ENCODE data around the gene ARHGAP24. TPM values are rescaled to one million over a fixed set of nuclear protein-coding genes. Genes with fewer than 3 reads are reported as not detected.

ARHGAP24 gene
- total RNA-seq, 1 donor from 2014 or later = 15.0 TPM

- Mint-ChIP-seq H3K36me3 (no peaks in the 10 kb centered on the region), H3K27ac (no peak overlapping the region), H3K4me1 (peaks cover 15% of the 10 kb centered on the region), H3K4me3 (no peak overlapping the region), H3K9me3 (no peaks in the 10 kb centered on the region), H3K27me3 (ENCODE audit: low read depth) (no peaks in the 10 kb centered on the region)
- no peak for DNase-seq (ENCODE audit: low spot score in 2 of 2, unreplicated experiment in 2 of 2)
- no peak for TF ChIP-seq CTCF (IDR thresholded peaks at IDR 0.05; ENCODE audit: unreplicated experiment)
These were observed 398.6 kb downstream of the ARHGAP24 start for GRCh38 chr4:85873566-85873965.

- no peaks in the 10 kb centered on the region for H3K36me3 Mint-ChIP-seq
- no peaks in the 10 kb centered on the region for H3K4me1 Mint-ChIP-seq
These were observed 404.6 kb downstream of the ARHGAP24 start for GRCh38 chr4:85879518-85879917.

GRCh38 chr4:85883180-85883579 is 408.2 kb downstream of the ARHGAP24 start:
- Mint-ChIP-seq H3K9me3 (no peaks in the 10 kb centered on the region), H3K4me3 (no peak overlapping the region), H3K27me3 (ENCODE audit: low read depth) (no peaks in the 10 kb centered on the region), H3K4me1 (no peaks in the 10 kb centered on the region), H3K27ac (no peak overlapping the region), H3K36me3 (no peaks in the 10 kb centered on the region)
- DNase-seq (ENCODE audit: low spot score in 2 of 2, unreplicated experiment in 2 of 2) = no peak
- no peak for TF ChIP-seq CTCF (IDR thresholded peaks at IDR 0.05; ENCODE audit: unreplicated experiment)

More at GRCh38 chr4:85879518-85879917, 404.6 kb downstream of the ARHGAP24 start:
- DNase-seq (ENCODE audit: low spot score in 2 of 2, unreplicated experiment in 2 of 2) = no peak
- Mint-ChIP-seq H3K9me3 (no peaks in the 10 kb centered on the region), H3K4me3 (no peak overlapping the region), H3K27me3 (ENCODE audit: low read depth) (no peaks in the 10 kb centered on the region), H3K27ac (no peak overlapping the region)
- TF ChIP-seq CTCF (IDR thresholded peaks at IDR 0.05; ENCODE audit: unreplicated experiment) = no peak

- H3K4me3 Mint-ChIP-seq = no peak overlapping the region
- DNase-seq (ENCODE audit: low spot score in 2 of 2, unreplicated experiment in 2 of 2) = no peak
- H3K27me3 Mint-ChIP-seq (ENCODE audit: low read depth) = no peaks in the 10 kb centered on the region
- no peaks in the 10 kb centered on the region for H3K9me3 Mint-ChIP-seq
- H3K36me3 Mint-ChIP-seq = no peaks in the 10 kb centered on the region
- no peak for TF ChIP-seq CTCF (IDR thresholded peaks at IDR 0.05; ENCODE audit: unreplicated experiment)
- no peak overlapping the region for H3K27ac Mint-ChIP-seq
- no peaks in the 10 kb centered on the region for H3K4me1 Mint-ChIP-seq
These were observed 409.3 kb downstream of the ARHGAP24 start for GRCh38 chr4:85884251-85884650.

- Mint-ChIP-seq H3K9me3 (peaks cover 3% of the 10 kb centered on the region), H3K27ac (no peak overlapping the region), H3K27me3 (ENCODE audit: low read depth) (peaks cover 4% of the 10 kb centered on the region), H3K4me1 (peaks cover 8% of the 10 kb centered on the region), H3K36me3 (no peaks in the 10 kb centered on the region), H3K4me3 (no peak overlapping the region)
- no peak for TF ChIP-seq CTCF (IDR thresholded peaks at IDR 0.05; ENCODE audit: unreplicated experiment)
- no peak for DNase-seq (ENCODE audit: low spot score in 2 of 2, unreplicated experiment in 2 of 2)
These were observed 411.7 kb downstream of the ARHGAP24 start for GRCh38 chr4:85886665-85887064.

- H3K4me1 Mint-ChIP-seq = peaks cover 8% of the 10 kb centered on the region
- DNase-seq (ENCODE audit: low spot score in 2 of 2, unreplicated experiment in 2 of 2) = no peak
- no peak for TF ChIP-seq CTCF (IDR thresholded peaks at IDR 0.05; ENCODE audit: unreplicated experiment)
- no peak overlapping the region for H3K27ac Mint-ChIP-seq
- peaks cover 7% of the 10 kb centered on the region for H3K9me3 Mint-ChIP-seq
- H3K4me3 Mint-ChIP-seq = no peak overlapping the region
- peaks cover 4% of the 10 kb centered on the region for H3K27me3 Mint-ChIP-seq (ENCODE audit: low read depth)
- no peaks in the 10 kb centered on the region for H3K36me3 Mint-ChIP-seq
These were observed 414.4 kb downstream of the ARHGAP24 start for GRCh38 chr4:85889314-85889713.

Data from mesothelial cell of epicardium (in vitro differentiated cells).